ENCODE data around the gene CCNJL.

DNA sequence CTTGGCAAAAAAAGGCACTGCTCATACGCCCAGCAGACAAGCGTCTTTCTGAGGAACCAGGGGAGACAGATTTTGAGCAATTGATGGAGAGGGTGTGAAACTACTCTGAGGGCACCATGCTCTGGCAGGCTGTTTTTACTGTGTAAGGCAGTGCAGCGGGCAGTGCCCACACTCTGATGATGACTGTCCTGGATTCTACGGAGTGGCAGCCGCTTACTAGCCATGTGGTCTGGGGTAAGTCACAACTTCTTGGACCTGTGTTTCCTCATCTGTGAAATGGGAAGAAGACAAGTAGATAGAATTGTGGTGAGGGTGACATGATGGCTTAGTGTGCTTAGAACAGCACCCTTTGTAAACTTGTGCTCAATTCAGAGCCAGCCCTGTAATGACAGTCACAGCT lies 44.2 kb downstream of the CCNJL start:
- TF ChIP-seq, protein P1, sequence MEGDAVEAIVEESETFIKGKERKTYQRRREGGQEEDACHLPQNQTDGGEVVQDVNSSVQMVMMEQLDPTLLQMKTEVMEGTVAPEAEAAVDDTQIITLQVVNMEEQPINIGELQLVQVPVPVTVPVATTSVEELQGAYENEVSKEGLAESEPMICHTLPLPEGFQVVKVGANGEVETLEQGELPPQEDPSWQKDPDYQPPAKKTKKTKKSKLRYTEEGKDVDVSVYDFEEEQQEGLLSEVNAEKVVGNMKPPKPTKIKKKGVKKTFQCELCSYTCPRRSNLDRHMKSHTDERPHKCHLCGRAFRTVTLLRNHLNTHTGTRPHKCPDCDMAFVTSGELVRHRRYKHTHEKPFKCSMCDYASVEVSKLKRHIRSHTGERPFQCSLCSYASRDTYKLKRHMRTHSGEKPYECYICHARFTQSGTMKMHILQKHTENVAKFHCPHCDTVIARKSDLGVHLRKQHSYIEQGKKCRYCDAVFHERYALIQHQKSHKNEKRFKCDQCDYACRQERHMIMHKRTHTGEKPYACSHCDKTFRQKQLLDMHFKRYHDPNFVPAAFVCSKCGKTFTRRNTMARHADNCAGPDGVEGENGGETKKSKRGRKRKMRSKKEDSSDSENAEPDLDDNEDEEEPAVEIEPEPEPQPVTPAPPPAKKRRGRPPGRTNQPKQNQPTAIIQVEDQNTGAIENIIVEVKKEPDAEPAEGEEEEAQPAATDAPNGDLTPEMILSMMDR (IDR thresholded peaks at IDR 0.05; ENCODE audit: insufficient read depth, low read depth, low read length) = no peak
- no peak for TF ChIP-seq EZH2 (IDR thresholded peaks at IDR 0.05; ENCODE audit: insufficient read depth, low read length)
